Thyroid gland (tissue), 4 donors: ENCODE measurements around the gene NELL2. TPM values are rescaled to one million over a fixed set of nuclear protein-coding genes. Genes with fewer than 3 reads are reported as not detected.

Experiments
- DNase-seq, 2 donors: peaks; one replicate each; pipeline ENCODE4 v3.0.0-alpha.2; 2019
- H3K27ac ChIP-seq, 3 donors: fragments of 200-600 bp; sonication (generic); 1 replicate in 2 of 3; 2 replicates in 1 of 3; pipeline ENCODE4 v1.5.1; 2016 to 2019; ENCODE audit warnings: mild to moderate bottlenecking in 1 of 3, moderate library complexity in 1 of 3
- H3K27me3 ChIP-seq: fragments of 200-600 bp; sonication (generic); one replicate; pipeline ENCODE4 v1.5.1; 2019
- H3K36me3 ChIP-seq, 2 donors: fragments of 200-600 bp; sonication (generic); one replicate each; pipeline ENCODE4 v1.5.1; 2016 to 2019
- H3K4me1 ChIP-seq, 2 donors: fragments of 200-600 bp; sonication (generic); one replicate each; pipeline ENCODE4 v1.5.1; 2017 to 2019
- H3K4me3 ChIP-seq, 3 donors: fragments of 200-600 bp; sonication (generic); replicated peaks in 1 of 3; 1 replicate in 2 of 3; 2 replicates in 1 of 3; pipeline ENCODE4 v1.5.1; 2016; ENCODE audit warnings: mild to moderate bottlenecking in 1 of 3
- H3K9me3 ChIP-seq: fragments of 200-600 bp; sonication (generic); one replicate; pipeline ENCODE4 v1.5.1; 2017
- POLR2A ChIP-seq, 2 donors: fragments of 450-650 bp; IDR thresholded peaks; one replicate each; pipeline ENCODE4 v1.6.1; 2017; ENCODE audit warnings: antibody characterized with exemption in 2 of 2, mild to moderate bottlenecking in 2 of 2, moderate library complexity in 1 of 2
- WGBS, 2 donors: methylation state at CpG; one replicate each; pipeline ENCODE4 v1.1.5; 2017; 5-methylcytosine and 5-hydroxymethylcytosine counted together
- intact Hi-C: fragments of 100-400 bp; cut with DNase I; formaldehyde crosslinking; loops from one replicate; pipeline ENCODE4 v1.15.1; 2023
- total RNA-seq, 4 donors: library from RNA; depleted of rRNA; stranded (reverse); fragments of >200 nt; gene quantifications; one replicate each; pipeline ENCODE4 v1.2.3, GENCODE V29; 2016
- TF ChIP-seq, protein P1 (sequence below), 6 experiments: fragments of 200-600 bp in 3 of 6; fragments of 450-650 bp in 3 of 6; sonication (generic) in 3 of 6; IDR thresholded peaks; one replicate each; pipeline ENCODE4 v1.5.1; 2016 to 2019; ENCODE audit warnings: antibody characterized with exemption in 6 of 6, mild to moderate bottlenecking in 2 of 6, inconsistent platforms in 1 of 6, moderate library complexity in 1 of 6

Gene NELL2
- total RNA-seq, 4 donors from 2014 or later = 22.2 to 32.0 (median 26.5) TPM

DNA sequence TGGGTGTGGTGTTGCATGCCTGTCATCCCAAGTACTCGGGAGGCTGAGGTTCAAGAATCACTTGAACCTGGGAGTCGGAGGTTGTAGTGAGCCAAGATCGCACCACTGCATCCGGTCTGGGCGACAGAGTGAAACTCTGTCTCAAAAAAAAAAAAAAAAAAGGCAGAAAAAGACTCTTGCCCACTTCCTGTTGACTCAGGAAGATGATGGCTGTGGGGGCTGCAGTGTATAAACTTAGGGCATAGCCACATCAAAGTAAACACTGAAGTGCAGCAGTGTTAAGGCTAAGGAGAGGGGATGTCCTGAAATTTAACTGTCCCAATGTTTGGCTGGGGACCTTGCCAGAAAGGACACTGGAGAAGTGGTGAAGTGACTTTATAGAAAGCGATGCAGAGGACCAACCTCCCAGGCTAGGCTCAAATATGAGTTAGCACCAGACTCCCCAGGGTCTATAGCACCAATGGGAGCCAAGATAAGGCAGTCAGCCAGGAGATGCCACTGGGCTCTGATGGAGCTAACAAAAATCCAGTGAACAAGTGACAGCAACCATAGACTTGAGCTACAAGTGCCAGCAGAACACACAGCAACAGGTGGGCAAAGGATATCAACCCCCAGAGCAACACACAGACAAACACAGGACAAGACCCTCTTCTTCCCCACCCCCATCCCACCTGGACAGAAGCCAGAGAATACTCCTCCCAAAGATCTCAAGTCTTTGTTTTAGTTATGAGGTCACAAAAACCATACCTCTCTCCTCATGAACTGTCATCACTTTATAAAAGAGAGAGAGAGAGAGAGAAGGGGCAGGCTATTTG is 28.0 kb downstream of the NELL2 start:
- Histone ChIP-seq H3K9me3 (no peaks in the 10 kb centered on the region), H3K36me3 (no peaks in the 10 kb centered on the region), H3K27ac (no peak overlapping the region), H3K4me1 (peaks cover 0 to 5% of the 10 kb centered on the region in 2 donors), H3K27me3 (no peaks in the 10 kb centered on the region), H3K4me3 (no peak overlapping the region)
- TF ChIP-seq, protein P1, sequence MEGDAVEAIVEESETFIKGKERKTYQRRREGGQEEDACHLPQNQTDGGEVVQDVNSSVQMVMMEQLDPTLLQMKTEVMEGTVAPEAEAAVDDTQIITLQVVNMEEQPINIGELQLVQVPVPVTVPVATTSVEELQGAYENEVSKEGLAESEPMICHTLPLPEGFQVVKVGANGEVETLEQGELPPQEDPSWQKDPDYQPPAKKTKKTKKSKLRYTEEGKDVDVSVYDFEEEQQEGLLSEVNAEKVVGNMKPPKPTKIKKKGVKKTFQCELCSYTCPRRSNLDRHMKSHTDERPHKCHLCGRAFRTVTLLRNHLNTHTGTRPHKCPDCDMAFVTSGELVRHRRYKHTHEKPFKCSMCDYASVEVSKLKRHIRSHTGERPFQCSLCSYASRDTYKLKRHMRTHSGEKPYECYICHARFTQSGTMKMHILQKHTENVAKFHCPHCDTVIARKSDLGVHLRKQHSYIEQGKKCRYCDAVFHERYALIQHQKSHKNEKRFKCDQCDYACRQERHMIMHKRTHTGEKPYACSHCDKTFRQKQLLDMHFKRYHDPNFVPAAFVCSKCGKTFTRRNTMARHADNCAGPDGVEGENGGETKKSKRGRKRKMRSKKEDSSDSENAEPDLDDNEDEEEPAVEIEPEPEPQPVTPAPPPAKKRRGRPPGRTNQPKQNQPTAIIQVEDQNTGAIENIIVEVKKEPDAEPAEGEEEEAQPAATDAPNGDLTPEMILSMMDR (IDR thresholded peaks at IDR 0.05) = no peak
- no peak for TF ChIP-seq POLR2A (IDR thresholded peaks at IDR 0.05)
- intact Hi-C loops = no loop called here
- WGBS, 2 donors = 47 to 63% methylated on average over 6 of the region's 6 CpGs
- peak in 1 of 2 donors; percentile 10 for DNase-seq

DNA sequence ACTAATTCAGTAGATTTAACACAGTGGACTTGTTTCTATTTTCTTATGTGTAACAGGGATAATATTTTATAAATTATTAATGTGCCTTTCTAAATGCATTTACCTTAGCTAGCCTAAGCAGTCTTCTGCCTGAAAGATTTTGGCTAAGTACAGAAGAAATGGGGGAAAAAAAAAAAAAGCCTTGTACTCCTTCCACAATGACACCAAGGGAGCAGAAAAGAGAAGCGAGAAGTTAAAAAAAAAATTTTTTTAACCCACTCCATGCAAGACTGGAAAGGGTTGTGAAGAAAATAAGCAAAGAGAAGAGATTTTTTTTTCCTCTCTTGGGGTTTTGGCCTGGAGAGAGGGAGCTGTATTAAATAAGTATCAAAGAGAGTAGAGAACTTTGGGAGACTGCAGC is 28.7 kb downstream of the NELL2 start:
- Histone ChIP-seq H3K4me1 (no peaks in the 10 kb centered on the region), H3K36me3 (no peaks in the 10 kb centered on the region), H3K9me3 (no peaks in the 10 kb centered on the region), H3K27ac (no peak overlapping the region), H3K27me3 (no peaks in the 10 kb centered on the region), H3K4me3 (no peak overlapping the region)
- intact Hi-C loops = no loop called here
- WGBS, 2 donors = 29 to 42% methylated on average over 1 of the region's 1 CpG
- TF ChIP-seq POLR2A (IDR thresholded peaks at IDR 0.05) = no peak
- no peak for DNase-seq

DNA sequence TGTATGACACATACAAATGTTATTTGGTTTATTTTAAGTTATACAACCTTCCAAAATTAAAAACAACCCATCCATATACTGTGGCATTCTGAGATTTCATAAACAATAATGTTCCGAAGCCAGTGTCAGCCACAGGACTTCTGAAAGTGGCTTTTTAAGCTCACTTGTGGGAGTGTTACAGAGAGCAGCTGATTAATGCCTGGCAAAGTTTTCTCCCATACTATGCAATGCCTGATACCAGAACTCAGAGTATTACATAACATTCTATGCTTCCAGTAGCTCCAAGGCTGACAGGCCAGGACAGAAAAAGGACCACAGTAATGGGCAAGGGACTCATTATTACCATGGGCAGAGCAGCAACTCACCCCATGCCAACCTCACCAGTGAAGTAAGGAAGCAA is 29.3 kb downstream of the NELL2 start:
- no peak for DNase-seq
- H3K4me1 ChIP-seq = no peaks in the 10 kb centered on the region
- 83 to 90% methylated on average over 1 of the region's 1 CpG for WGBS, 2 donors
- TF ChIP-seq, protein P1 (IDR thresholded peaks at IDR 0.05) = no peak
- TF ChIP-seq POLR2A (IDR thresholded peaks at IDR 0.05) = no peak
- no peaks in the 10 kb centered on the region for H3K27me3 ChIP-seq
- H3K27ac ChIP-seq = no peak overlapping the region
- intact Hi-C loops = no loop called here
- H3K9me3 ChIP-seq = no peaks in the 10 kb centered on the region
- no peak overlapping the region for H3K4me3 ChIP-seq
- no peaks in the 10 kb centered on the region for H3K36me3 ChIP-seq

DNA sequence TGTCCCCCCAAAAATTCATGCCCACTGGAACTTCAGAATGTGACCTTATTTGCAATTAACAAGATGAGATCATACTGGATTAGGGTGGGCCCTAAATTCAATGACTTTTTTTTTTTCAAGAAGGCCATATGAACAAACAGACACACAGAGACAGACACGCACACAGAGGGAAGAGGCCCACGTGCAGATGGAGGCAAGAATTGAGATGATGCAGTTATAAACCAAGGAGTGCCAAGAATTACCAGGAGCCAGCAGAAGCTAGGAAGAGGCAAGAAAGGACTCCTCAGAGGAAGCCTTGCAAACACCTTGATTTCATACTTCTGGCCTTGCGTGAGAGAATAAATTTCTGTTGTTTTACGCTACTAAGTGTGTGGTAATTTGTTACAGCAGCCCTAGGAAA is 33.4 kb downstream of the NELL2 start:
- DNase-seq = no peak
- no peaks in the 10 kb centered on the region for H3K36me3 ChIP-seq
- TF ChIP-seq, protein P1 (IDR thresholded peaks at IDR 0.05) = no peak
- no peak for TF ChIP-seq POLR2A (IDR thresholded peaks at IDR 0.05)
- H3K4me3 ChIP-seq = no peak overlapping the region
- no peaks in the 10 kb centered on the region for H3K27me3 ChIP-seq
- H3K9me3 ChIP-seq = no peaks in the 10 kb centered on the region
- 93 to 95% methylated on average over 4 of the region's 4 CpGs for WGBS, 2 donors
- H3K4me1 ChIP-seq = no peaks in the 10 kb centered on the region
- intact Hi-C loops = no loop called here
- H3K27ac ChIP-seq = no peak overlapping the region

DNA sequence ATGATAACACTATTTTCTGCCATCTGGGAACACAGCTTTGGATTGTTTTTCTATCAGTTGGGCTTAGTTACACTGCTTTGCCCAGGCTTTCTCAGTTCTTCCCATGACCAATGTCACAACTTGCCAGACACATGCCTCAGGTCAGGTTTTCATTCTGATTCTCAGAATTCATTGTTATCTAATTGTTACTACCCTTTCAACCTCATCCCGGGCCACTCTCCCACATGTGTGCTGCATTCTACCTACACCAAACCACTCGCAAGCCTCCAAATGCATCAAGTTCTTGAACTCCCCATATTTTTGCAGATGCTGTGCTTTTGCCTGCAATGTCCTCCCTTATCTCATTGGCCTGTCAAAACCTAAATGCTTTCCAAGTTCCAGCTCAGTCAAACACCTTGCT is 36.3 kb downstream of the NELL2 start:
- Histone ChIP-seq H3K9me3 (no peaks in the 10 kb centered on the region), H3K27ac (no peak overlapping the region), H3K27me3 (no peaks in the 10 kb centered on the region), H3K4me3 (no peak overlapping the region), H3K4me1 (no peaks in the 10 kb centered on the region), H3K36me3 (no peaks in the 10 kb centered on the region)
- DNase-seq = no peak
- TF ChIP-seq, protein P1 (IDR thresholded peaks at IDR 0.05) = no peak
- no peak for TF ChIP-seq POLR2A (IDR thresholded peaks at IDR 0.05)
- intact Hi-C loops = no loop called here
- 86 to 96% methylated on average over 2 of the region's 2 CpGs for WGBS, 2 donors
